Astrocyte (in vitro differentiated cells and primary cell): Measurements from ENCODE around the gene PTPRT.

Source experiments
- EZH2 ChIP-seq: IDR thresholded peaks from 2 replicates; pipeline ENCODE4 v1.6.1; 2012; ENCODE audit warnings: mild to moderate bottlenecking, low read length, inconsistent platforms; ENCODE audit not compliant: insufficient read depth
- TF ChIP-seq, protein P1 (sequence below): IDR thresholded peaks from 2 replicates; pipeline ENCODE4 v1.5.1; 2011; ENCODE audit warnings: low read depth, mild to moderate bottlenecking, inconsistent platforms, low read length, moderate library complexity; ENCODE audit not compliant: insufficient read depth

- TF ChIP-seq, protein P1, sequence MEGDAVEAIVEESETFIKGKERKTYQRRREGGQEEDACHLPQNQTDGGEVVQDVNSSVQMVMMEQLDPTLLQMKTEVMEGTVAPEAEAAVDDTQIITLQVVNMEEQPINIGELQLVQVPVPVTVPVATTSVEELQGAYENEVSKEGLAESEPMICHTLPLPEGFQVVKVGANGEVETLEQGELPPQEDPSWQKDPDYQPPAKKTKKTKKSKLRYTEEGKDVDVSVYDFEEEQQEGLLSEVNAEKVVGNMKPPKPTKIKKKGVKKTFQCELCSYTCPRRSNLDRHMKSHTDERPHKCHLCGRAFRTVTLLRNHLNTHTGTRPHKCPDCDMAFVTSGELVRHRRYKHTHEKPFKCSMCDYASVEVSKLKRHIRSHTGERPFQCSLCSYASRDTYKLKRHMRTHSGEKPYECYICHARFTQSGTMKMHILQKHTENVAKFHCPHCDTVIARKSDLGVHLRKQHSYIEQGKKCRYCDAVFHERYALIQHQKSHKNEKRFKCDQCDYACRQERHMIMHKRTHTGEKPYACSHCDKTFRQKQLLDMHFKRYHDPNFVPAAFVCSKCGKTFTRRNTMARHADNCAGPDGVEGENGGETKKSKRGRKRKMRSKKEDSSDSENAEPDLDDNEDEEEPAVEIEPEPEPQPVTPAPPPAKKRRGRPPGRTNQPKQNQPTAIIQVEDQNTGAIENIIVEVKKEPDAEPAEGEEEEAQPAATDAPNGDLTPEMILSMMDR = no peak
- TF ChIP-seq EZH2 = no peak
Measured at GRCh38 chr20:42920776-42921175, 268.9 kb downstream of the PTPRT start.
